ENCODE results near the gene GLI3.

DNA sequence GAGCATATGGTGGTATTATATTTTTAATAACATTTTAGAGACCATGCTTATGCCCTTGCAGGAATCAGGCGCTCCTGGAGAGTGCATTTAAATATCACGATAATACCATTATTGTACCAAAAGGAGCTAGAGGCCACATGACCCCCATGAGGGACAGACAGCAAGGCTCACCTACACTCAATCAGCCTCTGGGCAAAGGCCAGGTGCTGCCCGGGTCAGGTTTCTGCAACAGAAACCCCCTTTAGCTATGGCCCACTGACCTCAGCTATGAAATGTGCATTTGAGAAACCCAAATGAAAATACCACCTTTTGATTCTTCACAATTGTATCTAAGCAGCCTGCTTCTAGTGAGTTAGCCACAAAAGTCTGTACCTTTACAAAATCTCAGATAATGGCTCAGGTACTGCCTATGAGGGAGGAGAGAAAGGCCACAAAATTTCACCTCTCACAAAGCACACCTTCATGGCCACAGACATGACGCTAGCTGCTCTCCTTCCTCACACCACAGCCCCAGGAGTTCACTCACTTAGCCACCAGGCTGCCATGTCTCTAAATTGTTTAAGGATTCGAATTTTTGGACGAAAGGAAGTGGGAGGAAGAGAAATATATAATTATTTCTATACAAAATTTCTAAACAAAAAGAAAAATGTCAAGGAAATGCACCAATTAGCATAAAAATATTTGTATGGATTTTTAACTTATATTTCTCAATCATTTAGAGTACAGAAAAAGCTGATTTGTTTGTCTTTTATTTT, 79.9 kb downstream of the GLI3 start:
- TF ChIP-seq FOSL1 (IDR thresholded peaks at IDR 0.05; ENCODE audit: insufficient read depth, low read depth, low read length): no peak
- TF ChIP-seq EP300 (IDR thresholded peaks at IDR 0.05; ENCODE audit: borderline replicate concordance in 1 of 2, low read depth in 2 of 2, low read length in 2 of 2): no peak
- TF ChIP-seq SIN3A (conservative IDR thresholded peaks at IDR 0.05 in 1 of 2, IDR thresholded peaks at IDR 0.05 in 1 of 2; ENCODE audit: low read depth in 1 of 2, low read length in 2 of 2): no peak
- TF ChIP-seq CEBPB (IDR thresholded peaks at IDR 0.05; ENCODE audit: low read depth, low read length): no peak
- TF ChIP-seq NANOG (IDR thresholded peaks at IDR 0.05; ENCODE audit: insufficient read depth, low read depth, low read length, poor library complexity, severe bottlenecking): no peak
- TF ChIP-seq USF2 (IDR thresholded peaks at IDR 0.05; ENCODE audit: low read length): no peak
- no peak for TF ChIP-seq RAD21 (IDR thresholded peaks at IDR 0.05 in 1 of 2, conservative IDR thresholded peaks at IDR 0.05 in 1 of 2; ENCODE audit: low read depth in 2 of 2, low read length in 2 of 2)
- no peak for TF ChIP-seq SIX5 (IDR thresholded peaks at IDR 0.05; ENCODE audit: low read depth, low read length)
- no peak for TF ChIP-seq E2F6 (IDR thresholded peaks at IDR 0.05)
